HepG2 (cell line): Measurements from ENCODE around the gene CABLES1. TPM values are rescaled to one million over a fixed set of nuclear protein-coding genes. Genes with fewer than 3 reads are reported as not detected.

Source experiments
- ASH2L ChIP-seq: fragments of 300-600, 200-600 bp; sonication (generic); IDR thresholded peaks from 2 replicates; pipeline ENCODE4 v1.7.0; 2017; ENCODE audit warnings: low read depth, mild to moderate bottlenecking, moderate library complexity, mixed read lengths, low read length; ENCODE audit not compliant: insufficient read length
- FOXC1 ChIP-seq: sonication (generic); formaldehyde crosslinking; IDR thresholded peaks from 2 replicates; pipeline ENCODE4 v1.8.0; 2022; ENCODE audit warnings: mild to moderate bottlenecking, missing genetic modification reagents, borderline replicate concordance
- MAZ ChIP-seq, 2 experiments: sonication (generic) in 1 of 2; formaldehyde crosslinking in 1 of 2; IDR thresholded peaks; 2 replicates each; pipeline versions ENCODE4 v1.5.0 to v1.6.1; 2012 to 2020; ENCODE audit warnings: low read depth in 2 of 2, mild to moderate bottlenecking in 2 of 2, borderline replicate concordance in 1 of 2, improper control_type of control experiment in 1 of 2, low read length in 1 of 2, missing genetic modification reagents in 1 of 2, moderate library complexity in 1 of 2
- NFE2 ChIP-seq: sonication (generic); formaldehyde crosslinking; IDR thresholded peaks from 2 replicates; pipeline ENCODE4 v1.4.0; 2020; ENCODE audit warnings: missing genetic modification reagents
- NFE2L2 ChIP-seq: fragments of 150-350 bp; IDR thresholded peaks from 2 replicates; pipeline ENCODE4 v1.6.1; 2014; ENCODE audit warnings: low read length
- NFYC ChIP-seq: IDR thresholded peaks from 2 replicates; pipeline ENCODE4 v1.6.1; 2016; ENCODE audit warnings: missing genetic modification reagents, missing compliant biosample characterization
- PAF1 ChIP-seq: IDR thresholded peaks from 2 replicates; pipeline ENCODE4 v1.6.1; 2016; ENCODE audit warnings: missing genetic modification reagents, missing compliant biosample characterization
- SIX4 ChIP-seq: sonication (generic); formaldehyde crosslinking; IDR thresholded peaks from 2 replicates; pipeline ENCODE4 v1.4.0; 2020; ENCODE audit warnings: missing genetic modification reagents
- SMAD1 ChIP-seq: sonication (generic); formaldehyde crosslinking; IDR thresholded peaks from 2 replicates; pipeline ENCODE4 v1.4.0; 2020; ENCODE audit warnings: missing genetic modification reagents, low read depth, mild to moderate bottlenecking, borderline replicate concordance
- SMC3 ChIP-seq: IDR thresholded peaks from 2 replicates; pipeline ENCODE4 v1.6.1; 2011; ENCODE audit warnings: low read length, improper control_type of control experiment
- SP5 ChIP-seq: IDR thresholded peaks from 2 replicates; pipeline ENCODE4 v1.6.1; 2016; ENCODE audit warnings: low read depth, borderline replicate concordance
- ZEB1 ChIP-seq: IDR thresholded peaks from 2 replicates; pipeline ENCODE4 v1.6.1; 2012; ENCODE audit warnings: mild to moderate bottlenecking, low read depth, inconsistent platforms; ENCODE audit not compliant: insufficient replicate concordance
- ZNF180 ChIP-seq: sonication (generic); formaldehyde crosslinking; IDR thresholded peaks from 2 replicates; pipeline ENCODE4 v1.4.0; 2020; ENCODE audit warnings: low read depth, missing genetic modification reagents, borderline replicate concordance
- ZNF232 ChIP-seq: sonication (generic); formaldehyde crosslinking; IDR thresholded peaks from 2 replicates; pipeline ENCODE4 v1.4.0; 2020; ENCODE audit warnings: missing genetic modification reagents, borderline replicate concordance
- ZNF432 ChIP-seq: sonication (generic); formaldehyde crosslinking; IDR thresholded peaks from 2 replicates; pipeline ENCODE4 v1.5.0; 2020; ENCODE audit warnings: missing genetic modification reagents, mild to moderate bottlenecking, borderline replicate concordance
- ZNF460 ChIP-seq: sonication (generic); formaldehyde crosslinking; IDR thresholded peaks from 2 replicates; pipeline ENCODE4 v1.5.1; 2020; ENCODE audit warnings: missing genetic modification reagents, mild to moderate bottlenecking, borderline replicate concordance
- ZNF616 ChIP-seq: sonication (generic); formaldehyde crosslinking; IDR thresholded peaks from 2 replicates; pipeline ENCODE4 v1.5.0; 2020; ENCODE audit warnings: low read depth, mild to moderate bottlenecking, missing genetic modification reagents
- ZNF703 ChIP-seq: sonication (generic); formaldehyde crosslinking; IDR thresholded peaks from 2 replicates; pipeline ENCODE4 v1.5.1; 2020; ENCODE audit warnings: missing genetic modification reagents, mild to moderate bottlenecking, moderate library complexity, borderline replicate concordance
- ZSCAN22 ChIP-seq: sonication (generic); formaldehyde crosslinking; IDR thresholded peaks from 2 replicates; pipeline ENCODE4 v1.4.0; 2020; ENCODE audit warnings: mild to moderate bottlenecking, missing genetic modification reagents
- polyA plus RNA-seq, 8 experiments: library from polyadenylated mRNA; depleted of rRNA in 3 of 8; stranded (reverse) in 7 of 8; unstranded in 1 of 8; fragments of >200 nt; fragmentation: Illumina TruSeq in 4 of 8; extraction: Trizol in 4 of 8; gene quantifications; 2 replicates each; pipeline versions ENCODE4 v1.2.1 to v1.2.3, GENCODE V29; 2011 to 2016; ENCODE audit warnings: low read depth in 4 of 8, missing spikeins in 1 of 8, mixed read lengths in 1 of 8; ENCODE audit not compliant: insufficient read depth in 1 of 8
- total RNA-seq, 5 experiments: library from RNA; depleted of rRNA; stranded (reverse); fragments of >200 nt; fragmentation: Illumina TruSeq; extraction: Trizol; gene quantifications; 2 replicates each; pipeline ENCODE4 v1.2.3, GENCODE V29; 2016; ENCODE audit warnings: low read depth in 1 of 5
- TF ChIP-seq, protein P1 (sequence below): sonication (generic); formaldehyde crosslinking; IDR thresholded peaks from 2 replicates; pipeline ENCODE4 v1.5.0; 2020; ENCODE audit warnings: mild to moderate bottlenecking, missing genetic modification reagents
- TF ChIP-seq, protein P2 (sequence below): sonication (generic); formaldehyde crosslinking; IDR thresholded peaks from 2 replicates; pipeline ENCODE4 v1.4.0; 2020; ENCODE audit warnings: mild to moderate bottlenecking, missing genetic modification reagents, borderline replicate concordance
- TF ChIP-seq, protein P3 (sequence below): IDR thresholded peaks from 2 replicates; pipeline ENCODE4 v1.6.1; 2016; ENCODE audit warnings: low read depth, control low read depth

Gene CABLES1
- total and polyA plus RNA-seq, 2 of the 13 experiments (the other 11 are each of a cell fraction or from before 2014, with no cell fraction given): 14.7 to 25.8 TPM

DNA sequence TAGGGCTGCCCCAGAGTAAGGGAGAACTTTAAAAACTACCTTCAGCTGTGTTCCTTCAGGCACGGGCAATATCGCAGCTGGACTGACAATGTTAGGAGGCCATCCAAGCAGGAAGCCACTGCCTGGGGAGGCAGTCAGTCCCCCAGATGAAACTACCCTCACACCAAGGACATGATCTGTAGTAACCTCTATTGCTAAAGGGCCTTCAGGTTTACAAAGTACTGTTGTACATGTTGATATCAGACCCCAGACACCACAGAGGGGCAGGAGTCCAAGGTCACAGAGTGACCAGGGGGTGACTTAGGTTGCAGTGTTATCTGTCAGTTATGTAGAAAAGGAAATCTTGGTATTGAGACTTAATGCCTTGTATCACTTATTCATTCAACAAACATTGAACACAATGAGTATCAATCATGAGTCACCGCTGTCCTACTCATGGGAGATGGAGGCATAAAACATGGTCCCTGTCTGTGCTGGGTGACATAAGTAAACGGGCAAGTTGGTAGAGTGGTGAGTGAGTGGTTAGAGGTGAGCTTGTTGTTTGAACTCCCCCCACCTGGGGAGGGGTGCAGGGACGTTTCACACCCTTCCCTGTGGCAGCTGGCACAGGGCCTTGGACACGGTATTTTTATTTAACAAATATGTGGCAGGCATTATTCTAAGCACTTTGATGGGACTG, 7.1 kb downstream of the CABLES1 start (continued):
- TF ChIP-seq, protein P1, sequence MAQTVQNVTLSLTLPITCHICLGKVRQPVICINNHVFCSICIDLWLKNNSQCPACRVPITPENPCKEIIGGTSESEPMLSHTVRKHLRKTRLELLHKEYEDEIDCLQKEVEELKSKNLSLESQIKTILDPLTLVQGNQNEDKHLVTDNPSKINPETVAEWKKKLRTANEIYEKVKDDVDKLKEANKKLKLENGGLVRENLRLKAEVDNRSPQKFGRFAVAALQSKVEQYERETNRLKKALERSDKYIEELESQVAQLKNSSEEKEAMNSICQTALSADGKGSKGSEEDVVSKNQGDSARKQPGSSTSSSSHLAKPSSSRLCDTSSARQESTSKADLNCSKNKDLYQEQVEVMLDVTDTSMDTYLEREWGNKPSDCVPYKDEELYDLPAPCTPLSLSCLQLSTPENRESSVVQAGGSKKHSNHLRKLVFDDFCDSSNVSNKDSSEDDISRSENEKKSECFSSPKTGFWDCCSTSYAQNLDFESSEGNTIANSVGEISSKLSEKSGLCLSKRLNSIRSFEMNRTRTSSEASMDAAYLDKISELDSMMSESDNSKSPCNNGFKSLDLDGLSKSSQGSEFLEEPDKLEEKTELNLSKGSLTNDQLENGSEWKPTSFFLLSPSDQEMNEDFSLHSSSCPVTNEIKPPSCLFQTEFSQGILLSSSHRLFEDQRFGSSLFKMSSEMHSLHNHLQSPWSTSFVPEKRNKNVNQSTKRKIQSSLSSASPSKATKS: no peak
- TF ChIP-seq NFE2L2 (no peak), SP5 (CRISPR knock-in tag) (no peak; the same call in 1 of the 2 replicates), NFE2 (CRISPR knock-in tag) (no peak), ZNF703 (CRISPR knock-in tag) (no peak), PAF1 (CRISPR knock-in tag) (no peak), ZNF616 (CRISPR knock-in tag) (no peak), ZNF432 (CRISPR knock-in tag) (no peak), MAZ (IDR thresholded peaks at IDR 0.05; ENCODE audit: borderline replicate concordance, low read depth, low read length) (no peak), MAZ (CRISPR knock-in tag; IDR thresholded peaks at IDR 0.05; ENCODE audit: low read depth) (no peak), ZNF232 (no peak), ZNF180 (CRISPR knock-in tag) (no peak), ZNF460 (CRISPR knock-in tag) (no peak), FOXC1 (CRISPR knock-in tag) (no peak), SMAD1 (CRISPR knock-in tag) (no peak), ZSCAN22 (CRISPR knock-in tag) (no peak), SIX4 (peak; percentile 67; the same call in 1 of the 2 replicates), ZEB1 (no peak), NFYC (no peak), ASH2L (no peak), SMC3 (no peak)
- TF ChIP-seq, protein P2, sequence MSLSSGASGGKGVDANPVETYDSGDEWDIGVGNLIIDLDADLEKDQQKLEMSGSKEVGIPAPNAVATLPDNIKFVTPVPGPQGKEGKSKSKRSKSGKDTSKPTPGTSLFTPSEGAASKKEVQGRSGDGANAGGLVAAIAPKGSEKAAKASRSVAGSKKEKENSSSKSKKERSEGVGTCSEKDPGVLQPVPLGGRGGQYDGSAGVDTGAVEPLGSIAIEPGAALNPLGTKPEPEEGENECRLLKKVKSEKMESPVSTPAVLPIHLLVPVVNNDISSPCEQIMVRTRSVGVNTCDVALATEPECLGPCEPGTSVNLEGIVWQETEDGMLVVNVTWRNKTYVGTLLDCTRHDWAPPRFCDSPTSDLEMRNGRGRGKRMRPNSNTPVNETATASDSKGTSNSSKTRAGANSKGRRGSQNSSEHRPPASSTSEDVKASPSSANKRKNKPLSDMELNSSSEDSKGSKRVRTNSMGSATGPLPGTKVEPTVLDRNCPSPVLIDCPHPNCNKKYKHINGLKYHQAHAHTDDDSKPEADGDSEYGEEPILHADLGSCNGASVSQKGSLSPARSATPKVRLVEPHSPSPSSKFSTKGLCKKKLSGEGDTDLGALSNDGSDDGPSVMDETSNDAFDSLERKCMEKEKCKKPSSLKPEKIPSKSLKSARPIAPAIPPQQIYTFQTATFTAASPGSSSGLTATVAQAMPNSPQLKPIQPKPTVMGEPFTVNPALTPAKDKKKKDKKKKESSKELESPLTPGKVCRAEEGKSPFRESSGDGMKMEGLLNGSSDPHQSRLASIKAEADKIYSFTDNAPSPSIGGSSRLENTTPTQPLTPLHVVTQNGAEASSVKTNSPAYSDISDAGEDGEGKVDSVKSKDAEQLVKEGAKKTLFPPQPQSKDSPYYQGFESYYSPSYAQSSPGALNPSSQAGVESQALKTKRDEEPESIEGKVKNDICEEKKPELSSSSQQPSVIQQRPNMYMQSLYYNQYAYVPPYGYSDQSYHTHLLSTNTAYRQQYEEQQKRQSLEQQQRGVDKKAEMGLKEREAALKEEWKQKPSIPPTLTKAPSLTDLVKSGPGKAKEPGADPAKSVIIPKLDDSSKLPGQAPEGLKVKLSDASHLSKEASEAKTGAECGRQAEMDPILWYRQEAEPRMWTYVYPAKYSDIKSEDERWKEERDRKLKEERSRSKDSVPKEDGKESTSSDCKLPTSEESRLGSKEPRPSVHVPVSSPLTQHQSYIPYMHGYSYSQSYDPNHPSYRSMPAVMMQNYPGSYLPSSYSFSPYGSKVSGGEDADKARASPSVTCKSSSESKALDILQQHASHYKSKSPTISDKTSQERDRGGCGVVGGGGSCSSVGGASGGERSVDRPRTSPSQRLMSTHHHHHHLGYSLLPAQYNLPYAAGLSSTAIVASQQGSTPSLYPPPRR (CRISPR knock-in tag): peak; percentile 45; the same call in 1 of the 2 replicates
- TF ChIP-seq, protein P3, sequence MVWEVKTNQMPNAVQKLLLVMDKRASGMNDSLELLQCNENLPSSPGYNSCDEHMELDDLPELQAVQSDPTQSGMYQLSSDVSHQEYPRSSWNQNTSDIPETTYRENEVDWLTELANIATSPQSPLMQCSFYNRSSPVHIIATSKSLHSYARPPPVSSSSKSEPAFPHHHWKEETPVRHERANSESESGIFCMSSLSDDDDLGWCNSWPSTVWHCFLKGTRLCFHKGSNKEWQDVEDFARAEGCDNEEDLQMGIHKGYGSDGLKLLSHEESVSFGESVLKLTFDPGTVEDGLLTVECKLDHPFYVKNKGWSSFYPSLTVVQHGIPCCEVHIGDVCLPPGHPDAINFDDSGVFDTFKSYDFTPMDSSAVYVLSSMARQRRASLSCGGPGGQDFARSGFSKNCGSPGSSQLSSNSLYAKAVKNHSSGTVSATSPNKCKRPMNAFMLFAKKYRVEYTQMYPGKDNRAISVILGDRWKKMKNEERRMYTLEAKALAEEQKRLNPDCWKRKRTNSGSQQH (CRISPR knock-in tag): no peak
